HG02852 (cell line): ENCODE results near the gene C12orf54.
"Not testable (repeated sequence)": the region's sequence is repeated elsewhere in the genome, so short reads cannot be mapped to it uniquely, and the experiment has no call there.

Experiments
- ATAC-seq: cut with Tn5 transposase; IDR thresholded peaks from one replicate; pipeline ENCODE4 v1.9.1; 2021; ENCODE audit warnings: mild to moderate bottlenecking, moderate library complexity; ENCODE audit not compliant: unreplicated experiment

C12orf54 gene

DNA sequence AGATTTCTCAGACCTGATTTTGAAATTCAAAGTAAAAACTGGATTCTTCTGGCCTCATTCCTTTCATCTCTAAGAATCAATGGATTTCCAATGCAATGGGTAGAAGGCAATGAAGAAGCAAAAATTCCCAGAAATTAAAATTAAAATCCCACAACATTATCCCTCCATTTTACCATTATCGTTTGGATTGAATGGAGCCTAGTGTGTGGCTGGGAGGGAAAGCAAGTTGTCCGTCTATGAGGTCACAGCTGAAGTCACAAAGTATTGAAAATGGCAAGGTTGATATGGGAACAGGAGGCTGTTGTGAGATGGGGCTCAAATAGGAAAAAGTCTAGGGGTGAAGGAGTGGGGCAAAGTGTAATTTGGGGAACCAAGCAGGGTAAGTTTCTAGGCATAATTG, at the start of gene C12orf54:
Gene C12orf54, plus strand, starts transcription at position 301 of the 400 bp plus-strand sequence. CDS start 799 bp downstream, outside the sequence.
- ATAC-seq, result no peak

DNA sequence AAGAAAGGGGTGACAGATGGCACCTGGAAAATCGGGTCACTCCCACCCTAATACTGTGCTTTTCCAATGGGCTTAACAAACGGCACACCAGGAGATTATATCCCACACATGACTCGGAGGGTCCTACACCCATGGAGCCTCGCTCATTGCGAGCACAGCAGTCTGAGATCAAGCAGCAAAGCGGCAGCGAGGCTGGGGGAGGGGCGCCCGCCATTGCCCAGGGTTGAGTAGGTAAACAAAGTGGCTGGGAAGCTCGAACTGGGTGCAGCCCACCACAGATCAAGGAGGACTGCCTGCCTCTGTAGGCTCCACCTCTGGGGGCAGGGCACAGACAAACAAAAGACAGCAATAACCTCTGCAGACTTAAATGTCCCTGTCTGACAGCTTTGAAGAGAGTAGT, 48.3 kb upstream of the C12orf54 start:
- not testable (repeated sequence) for ATAC-seq

DNA sequence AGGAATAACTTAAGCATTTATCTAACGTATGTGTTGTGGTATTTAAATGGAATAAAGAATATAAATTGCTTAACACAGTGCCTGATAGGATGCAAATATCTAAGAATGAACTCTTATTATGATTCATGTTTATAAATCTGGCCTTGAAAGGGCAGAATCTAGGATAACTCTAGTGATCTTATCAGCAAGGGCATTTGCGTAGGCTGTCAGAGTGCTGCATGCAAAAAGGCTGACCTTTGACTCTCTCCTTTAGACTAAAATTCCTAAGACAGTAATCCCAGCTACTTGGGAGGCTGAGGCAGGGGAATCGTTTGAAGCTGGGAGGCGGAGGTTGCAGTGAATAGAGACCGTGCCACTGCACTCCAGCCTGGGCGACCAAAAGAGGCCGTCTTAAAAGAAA, 41.2 kb upstream of the C12orf54 start:
- no peak for ATAC-seq

DNA sequence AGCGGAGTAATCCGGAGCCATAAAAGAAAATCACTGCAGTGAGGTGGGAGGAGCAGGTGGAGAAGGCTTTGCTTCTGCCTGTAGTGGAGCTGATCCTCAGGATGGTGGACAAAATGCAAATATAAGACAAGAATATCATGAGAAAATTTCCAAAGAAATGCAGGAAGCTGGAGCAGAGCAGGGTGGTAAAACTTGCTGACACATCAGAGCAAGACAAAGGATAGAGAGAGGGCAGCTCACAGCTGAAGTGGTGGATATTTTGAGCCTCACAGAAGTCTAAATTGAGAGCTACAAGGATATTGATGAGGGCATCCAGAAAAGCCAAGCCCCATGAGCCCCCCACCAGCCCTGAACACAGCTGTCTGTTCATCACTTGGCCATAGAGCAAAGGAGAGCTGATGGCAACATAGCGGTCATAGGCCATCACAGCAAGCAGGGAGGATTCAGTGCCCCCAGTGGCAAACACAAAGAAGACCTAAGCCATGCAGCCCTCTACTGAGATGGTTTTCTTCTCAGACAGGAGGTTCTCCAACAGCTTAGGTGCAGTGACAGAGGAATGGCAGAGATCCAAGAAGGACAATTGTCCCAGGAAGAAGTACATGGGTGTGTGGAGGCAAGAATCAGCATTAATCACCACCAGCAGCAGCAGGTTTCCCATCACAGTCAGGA, 40.0 kb upstream of the C12orf54 start:
- no peak for ATAC-seq

DNA sequence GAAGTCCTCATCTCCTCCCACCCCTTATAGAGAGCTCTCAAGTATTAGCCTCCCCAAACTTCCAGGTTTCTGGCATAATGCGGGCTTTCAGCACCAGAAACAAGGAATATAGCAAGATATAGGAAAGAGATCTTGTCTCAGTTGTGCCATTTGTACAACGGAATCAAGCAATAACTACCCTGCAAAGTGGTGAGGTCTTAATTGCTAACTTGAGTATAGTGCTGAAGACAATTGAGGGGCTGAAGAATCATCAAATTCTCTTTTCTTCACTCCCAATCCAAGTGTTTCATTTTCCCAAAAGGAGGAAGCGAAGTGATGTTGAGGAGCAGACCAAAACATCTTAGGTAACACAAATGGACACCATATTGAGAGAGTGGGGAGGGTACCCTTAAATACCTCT, 36.8 kb upstream of the C12orf54 start:
- no peak for ATAC-seq

DNA sequence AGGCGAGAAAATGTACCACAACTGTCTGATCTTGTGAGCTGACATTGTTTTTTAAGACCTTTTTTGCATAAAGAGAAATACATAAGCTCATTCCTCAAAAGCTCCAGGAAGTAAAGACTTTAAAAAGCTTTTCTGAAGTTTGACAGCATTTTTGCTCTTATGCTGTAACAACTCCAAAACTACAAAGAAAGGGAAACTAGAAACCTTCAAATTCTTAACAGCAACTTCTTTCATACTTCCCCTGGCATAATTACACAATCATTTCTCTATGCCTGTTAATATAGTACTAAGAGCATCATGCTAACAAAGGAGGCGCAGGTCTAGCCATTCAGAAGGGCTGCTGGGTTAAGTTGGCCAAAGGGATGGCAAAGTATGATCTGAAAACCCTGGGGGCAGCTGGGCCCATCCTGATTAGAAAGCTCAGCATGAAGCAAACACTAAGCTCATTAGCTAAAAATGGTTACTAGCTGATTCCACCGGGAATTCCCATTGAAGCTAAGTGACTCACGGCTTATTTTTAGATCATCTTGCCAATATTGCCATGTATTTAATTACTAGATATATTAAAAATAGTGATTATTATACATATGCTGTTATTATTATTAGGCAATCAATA, 36.0 kb upstream of the C12orf54 start:
- ATAC-seq, result no peak

DNA sequence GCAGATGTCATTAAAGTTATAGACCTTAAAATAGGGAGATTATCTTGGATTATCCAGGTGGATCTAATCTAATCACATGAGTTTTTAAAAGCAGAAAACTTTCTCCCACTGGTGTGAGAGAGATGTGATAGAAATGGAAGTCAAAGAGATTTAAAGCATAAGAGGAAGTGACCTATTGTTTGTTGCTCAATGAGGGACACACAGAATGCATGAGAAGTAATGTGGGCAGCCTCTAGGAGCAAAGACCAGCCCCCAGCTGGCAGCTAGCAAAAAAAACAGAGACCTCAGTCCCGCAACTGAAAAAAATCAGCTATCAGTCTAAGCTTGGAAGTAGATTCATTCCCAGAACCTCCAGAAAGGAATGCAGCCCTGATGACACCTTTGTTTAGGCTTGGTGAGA, 34.5 kb upstream of the C12orf54 start:
- ATAC-seq, result no peak

DNA sequence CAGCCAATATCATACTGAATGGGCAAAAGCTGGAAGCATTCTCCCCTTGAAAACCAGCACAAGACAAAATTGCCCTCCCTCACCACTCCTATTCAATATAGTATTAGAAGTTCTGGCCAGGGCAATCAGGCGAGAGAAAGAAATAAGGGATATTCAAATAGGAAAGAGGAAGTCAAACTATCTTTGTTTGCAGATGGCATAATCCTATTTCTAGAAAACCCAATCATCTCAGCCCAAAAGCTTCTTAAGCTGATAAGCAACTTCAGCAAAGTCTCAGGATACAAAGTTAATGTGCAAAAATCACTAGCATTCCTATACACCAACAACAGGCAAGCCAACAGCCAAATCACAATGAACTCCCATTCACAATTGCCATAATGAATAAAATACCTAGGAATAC, 30.9 kb upstream of the C12orf54 start:
- ATAC-seq, result no peak

DNA sequence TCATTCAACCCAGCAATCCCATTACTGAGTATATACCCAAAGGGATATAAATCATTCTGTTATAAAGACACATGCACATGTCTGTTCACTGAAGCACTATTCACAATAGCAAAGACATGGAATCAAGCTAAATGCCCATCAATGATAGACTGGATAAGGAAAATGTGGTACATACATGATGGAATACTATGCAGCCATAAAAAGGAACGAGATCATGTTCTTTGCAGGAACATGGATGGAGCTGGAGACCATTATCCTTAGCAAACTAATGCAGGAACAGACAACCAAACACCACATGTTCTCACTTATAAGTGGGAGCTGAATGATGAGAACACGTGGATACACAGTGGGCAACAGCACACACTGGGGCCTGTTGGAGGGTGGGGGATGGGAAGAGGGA, 29.3 kb upstream of the C12orf54 start:
- ATAC-seq, result not testable (repeated sequence)

DNA sequence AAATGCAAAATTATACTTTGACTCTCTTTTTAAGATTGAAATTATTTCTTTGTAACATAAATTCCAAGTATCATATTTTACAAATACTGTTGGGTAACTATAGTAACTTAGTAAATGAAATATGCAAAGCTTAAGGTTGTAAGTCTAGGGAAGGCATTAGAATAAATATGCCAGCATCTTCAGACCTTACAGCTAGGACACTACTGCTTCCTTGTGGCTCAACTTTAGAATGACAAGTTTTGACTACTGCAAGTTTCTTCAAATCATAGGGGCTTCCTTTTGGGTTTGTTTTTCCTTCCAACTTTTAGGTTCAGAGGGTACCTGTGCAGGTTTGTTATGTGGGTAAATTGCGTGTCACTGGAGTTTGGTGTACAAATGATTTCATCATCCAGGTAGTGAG, 27.6 kb upstream of the C12orf54 start:
- ATAC-seq, result no peak

DNA sequence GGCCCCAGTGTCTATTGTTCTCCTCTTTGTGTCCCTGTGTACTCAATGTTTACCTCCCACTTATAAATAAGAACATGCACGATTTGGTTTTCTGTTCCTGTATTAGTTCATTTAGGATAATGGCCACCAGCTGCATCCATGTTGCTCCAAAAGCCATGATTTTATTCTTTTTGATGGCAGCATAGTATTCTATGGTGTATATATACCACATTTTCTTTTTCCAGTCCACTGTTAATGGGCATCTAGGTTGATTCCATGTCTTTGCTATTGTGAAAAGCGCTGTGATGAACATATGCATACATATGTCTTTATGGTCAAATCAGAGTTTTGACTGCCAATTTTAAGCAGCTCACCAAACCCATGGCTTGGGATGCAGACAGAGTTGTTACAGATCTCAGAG, 27.2 kb upstream of the C12orf54 start:
- no peak for ATAC-seq

DNA sequence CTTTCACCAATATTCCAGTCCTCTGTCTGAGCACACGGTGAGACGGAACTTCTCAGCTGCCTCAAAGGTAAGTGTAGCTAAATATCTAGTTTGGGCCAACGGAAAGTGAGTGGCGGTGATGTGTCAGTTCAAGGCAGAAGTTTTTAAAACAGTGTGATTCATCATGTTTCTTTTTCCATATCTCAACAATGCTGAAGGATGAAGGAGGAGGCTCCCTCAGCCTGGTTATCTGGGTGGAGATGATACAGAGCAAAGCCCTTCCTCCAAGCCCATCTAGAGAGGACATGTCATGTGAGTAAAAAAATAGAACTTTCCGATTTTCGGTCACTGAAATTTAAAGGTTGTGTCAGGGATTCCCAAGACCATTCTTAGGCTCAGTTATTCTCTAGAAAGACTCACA, 23.0 kb upstream of the C12orf54 start:
- no peak for ATAC-seq

DNA sequence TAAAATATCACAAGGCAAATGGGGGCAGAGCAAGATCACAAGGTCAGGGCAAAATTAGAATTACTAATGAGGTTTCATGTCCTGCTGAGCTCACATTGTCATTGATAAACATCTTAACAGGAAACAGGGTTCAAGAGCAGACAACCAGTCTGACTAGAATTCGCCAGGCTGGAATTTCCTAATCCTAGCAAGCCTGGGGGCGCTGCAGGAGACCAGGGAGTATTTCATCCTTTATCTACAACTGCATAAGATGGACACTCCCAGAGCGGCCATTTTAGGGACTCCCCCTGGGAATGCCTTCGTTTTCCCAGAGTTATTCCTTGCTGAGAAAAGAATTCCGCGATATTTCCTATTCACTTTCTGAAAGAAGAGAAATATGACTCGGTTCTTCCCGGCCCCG, 13.3 kb upstream of the C12orf54 start:
- ATAC-seq, result not testable (repeated sequence)

DNA sequence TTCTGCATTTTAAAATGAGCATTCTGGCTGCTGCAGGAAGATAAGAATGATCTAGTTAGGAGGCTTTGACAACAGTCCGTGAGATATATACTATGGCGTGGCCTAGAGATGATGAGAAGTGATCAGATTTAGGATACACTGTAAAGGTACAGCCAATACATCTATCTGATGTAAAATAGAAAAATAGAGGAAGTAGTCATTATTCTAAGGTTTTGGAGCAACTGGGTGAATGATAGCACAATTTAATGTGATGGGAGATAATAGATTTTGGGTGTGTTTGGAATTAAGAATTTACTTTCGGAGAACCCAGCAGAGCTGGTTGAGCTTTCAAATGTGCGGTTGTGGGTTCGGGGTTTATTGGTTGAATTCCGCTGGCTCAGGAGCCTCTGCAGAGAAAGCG, 10.0 kb upstream of the C12orf54 start, which contains the start of gene ANP32D:
Gene ANP32D, plus strand, starts transcription at position 301 of the 400 bp plus-strand sequence. CDS start 106 bp downstream, outside the sequence.
- no peak for ATAC-seq

DNA sequence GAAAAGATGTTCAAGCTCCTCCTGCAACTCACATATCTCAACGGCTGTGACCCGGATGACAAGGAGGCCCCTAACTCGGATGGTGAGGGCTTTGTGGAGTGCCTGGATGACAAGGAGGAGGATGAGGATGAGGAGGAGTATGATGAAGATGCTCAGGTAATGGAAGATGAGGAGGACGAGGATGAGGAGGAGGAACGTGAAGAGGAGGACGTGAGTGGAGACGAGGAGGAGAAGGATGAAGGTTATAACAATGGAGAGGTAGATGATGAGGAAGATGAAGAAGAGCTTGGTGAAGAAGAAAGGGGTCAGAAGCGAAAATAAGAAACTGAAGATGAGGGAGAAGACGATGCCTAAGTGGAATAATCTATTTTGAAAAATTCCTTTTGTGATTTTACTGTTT, 9.2 kb upstream of the C12orf54 start:
- no peak for ATAC-seq

DNA sequence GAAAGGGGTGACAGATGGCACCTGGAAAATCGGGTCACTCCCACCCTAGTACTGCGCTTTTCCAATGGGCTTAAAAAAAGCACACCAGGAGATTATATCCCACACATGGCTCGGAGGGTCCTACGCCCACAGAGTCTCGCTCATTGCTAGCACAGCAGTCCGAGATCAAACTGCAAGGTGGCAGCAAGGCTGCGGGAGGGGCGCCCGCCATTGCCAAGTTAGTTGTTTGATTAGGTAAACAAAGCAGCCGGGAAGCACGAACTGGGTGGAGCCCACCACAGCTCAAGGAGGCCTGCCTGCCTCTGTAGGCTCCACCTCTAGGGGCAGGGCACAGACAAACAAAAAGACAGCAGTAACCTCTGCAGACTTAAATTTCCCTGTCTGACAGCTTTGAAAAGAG, 7.8 kb upstream of the C12orf54 start:
- ATAC-seq, result not testable (repeated sequence)

DNA sequence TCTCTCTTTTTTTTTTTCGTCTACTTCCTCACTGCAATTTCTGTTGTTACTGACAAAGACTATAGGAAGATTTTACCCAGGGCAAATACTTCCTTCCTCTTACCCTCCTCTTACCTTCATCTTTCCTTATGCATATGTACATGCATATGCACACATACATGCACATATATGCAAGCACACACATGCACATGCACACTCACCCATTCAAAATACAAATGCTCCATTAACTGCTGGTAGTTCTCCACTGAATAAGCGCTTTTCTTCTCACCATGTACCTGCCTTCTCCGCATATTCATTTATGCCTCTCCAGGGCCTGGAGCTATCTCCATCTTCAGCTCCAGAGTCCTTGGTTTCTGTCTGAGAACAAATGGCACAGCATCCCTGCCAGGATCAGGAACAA, 632 bp downstream of the C12orf54 start:
- ATAC-seq, result no peak

DNA sequence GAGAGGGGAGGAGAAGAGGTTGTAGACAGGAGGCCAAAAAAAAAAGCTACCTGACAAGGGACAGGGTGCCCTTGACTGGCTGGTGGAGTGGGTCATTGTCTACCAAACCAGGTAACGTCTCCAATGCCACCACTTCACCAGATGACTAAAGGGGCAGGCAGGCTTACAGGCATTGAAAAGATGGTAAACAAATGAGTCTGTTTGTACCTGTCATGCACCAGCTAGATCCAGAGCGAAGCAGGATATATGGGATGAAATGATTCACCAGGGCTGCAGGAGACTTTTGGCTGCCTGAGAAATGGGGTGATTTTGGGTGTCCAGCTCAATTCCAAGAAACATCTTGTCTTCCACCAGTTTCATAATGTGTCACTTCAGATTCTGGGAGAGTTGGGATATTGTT, 4.0 kb downstream of the C12orf54 start:
- ATAC-seq, result no peak

DNA sequence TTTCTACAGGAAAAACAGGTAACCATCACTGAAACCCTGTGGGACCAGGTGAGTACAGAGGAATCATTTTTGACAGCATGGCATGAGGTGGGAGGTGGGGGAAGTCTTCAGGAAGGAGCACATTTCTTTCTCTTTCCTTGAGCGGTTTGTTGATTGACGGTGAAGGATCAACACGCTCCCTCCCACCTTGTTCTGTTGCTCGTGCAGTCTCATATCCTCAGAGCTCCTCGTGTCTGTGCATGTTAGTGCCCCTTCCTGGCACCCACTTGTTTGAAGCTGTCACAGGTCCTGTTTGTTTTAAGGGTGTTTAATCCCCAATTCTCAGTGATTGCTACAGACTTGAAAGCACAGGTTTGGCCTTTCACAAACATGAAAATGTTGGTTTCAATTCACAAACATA, 4.4 kb downstream of the C12orf54 start:
- ATAC-seq, result no peak

DNA sequence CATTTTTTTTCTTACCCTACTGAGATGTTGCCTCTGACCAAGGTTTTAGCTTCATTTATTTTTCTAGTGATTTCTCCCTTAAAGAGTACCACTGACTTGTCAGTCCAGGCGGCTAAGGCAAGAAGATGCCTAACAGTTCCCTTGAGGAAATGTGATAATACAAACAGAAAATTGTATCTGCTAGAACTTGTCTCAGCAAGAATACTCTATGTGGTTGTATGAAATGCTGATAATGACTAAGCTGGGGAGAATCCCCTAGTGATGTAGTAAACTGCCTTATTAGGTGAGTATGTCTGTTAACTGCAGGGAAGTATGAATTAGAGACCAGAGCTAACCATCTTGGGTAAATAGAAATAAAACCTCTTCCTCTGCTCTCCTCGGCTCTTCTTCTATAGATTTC, 6.7 kb downstream of the C12orf54 start:
- ATAC-seq, result peak; percentile 95

DNA sequence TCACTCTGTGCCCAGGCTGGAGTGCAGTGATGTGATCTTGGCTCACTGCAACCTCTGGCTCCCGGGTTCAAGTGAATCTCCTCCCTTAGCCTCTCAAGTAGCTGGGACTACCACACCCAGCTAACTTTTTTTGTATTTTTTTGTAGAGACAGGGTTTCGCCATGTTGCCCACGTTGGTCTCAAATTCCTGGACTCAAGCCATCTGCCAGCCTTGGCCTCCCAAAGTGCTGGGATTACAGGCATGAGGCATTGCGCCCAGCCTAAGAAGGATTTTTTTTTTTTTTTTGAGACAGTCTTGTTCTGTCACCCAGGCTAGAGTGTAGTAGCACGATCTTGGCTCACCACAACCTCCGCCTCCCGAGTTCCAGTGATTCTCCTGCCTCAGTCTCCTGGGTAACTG, 7.2 kb downstream of the C12orf54 start:
- not testable (repeated sequence) for ATAC-seq

DNA sequence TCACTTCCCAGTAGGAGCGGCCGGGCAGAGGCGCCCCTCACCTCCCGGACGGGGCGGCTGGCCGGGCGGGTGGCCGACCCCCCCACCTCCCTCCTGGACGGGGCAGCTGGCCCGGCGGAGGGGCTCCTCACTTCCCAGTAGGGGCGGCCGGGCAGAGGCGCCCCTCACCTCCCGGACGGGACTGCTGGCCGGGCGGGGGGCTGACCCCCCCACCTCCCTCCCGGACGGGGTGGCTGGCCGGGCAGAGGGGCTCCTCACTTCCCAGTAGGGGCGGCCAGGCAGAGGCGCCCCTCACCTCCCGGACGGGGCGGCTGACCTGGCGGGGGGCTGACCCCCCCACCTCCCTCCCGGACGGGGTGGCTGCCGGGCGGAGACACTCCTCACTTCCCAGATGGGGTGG, 18.0 kb downstream of the C12orf54 start:
- not testable (repeated sequence) for ATAC-seq

DNA sequence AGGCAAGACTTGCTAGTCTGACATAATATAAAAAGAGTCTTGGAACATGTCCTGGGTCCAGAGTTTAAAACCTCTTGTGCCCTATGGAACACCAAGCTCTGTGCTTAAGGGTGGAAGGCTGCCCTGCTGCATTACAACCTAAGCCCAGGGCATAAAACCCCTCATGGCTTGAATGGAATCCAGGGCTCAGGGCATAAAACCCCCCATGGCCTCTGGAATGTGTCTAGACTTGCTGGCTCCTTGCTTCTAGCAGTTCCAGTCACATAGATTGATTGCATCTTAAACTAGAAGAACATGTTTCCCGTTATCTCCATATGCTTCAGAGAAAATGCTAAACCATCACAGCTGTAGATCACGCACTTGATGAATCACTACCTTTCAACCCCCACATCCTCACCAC, 24.5 kb downstream of the C12orf54 start:
- not testable (repeated sequence) for ATAC-seq
